ENCODE measurements around the gene CFAP58. TPM values are rescaled to one million over a fixed set of nuclear protein-coding genes. Genes with fewer than 3 reads are reported as not detected.
A peak's percentile ranks its signal among the peaks of the same experiment; 100 is the strongest.

The CFAP58 gene
- total RNA-seq, 2 experiments from 2014 or later, result not detected

- no peak overlapping the region for H3K27ac ChIP-seq (ENCODE audit: low read depth in 1 of 2, low read length in 2 of 2)
- intact Hi-C loops (cut with DNase I, micrococcal nuclease), result no loop called here
- Mint-ChIP-seq H3K9me3 (no peaks in the 10 kb centered on the region), H3K27ac (no peak overlapping the region), H3K27me3 (peaks cover 46% of the 10 kb centered on the region), H3K4me1 (ENCODE audit: low read depth) (peaks cover 4% of the 10 kb centered on the region), H3K4me3 (no peak overlapping the region), H3K36me3 (ENCODE audit: low read depth) (no peaks in the 10 kb centered on the region)
- H3K36me3 ChIP-seq (ENCODE audit: insufficient read depth, low read length), result no peaks in the 10 kb centered on the region
- ATAC-seq (ENCODE audit: poor library complexity) (no peak), DNase-seq (no peak)
- no peaks in the 10 kb centered on the region for H3K4me1 ChIP-seq (ENCODE audit: insufficient read depth, low read length)
- no peak for TF ChIP-seq CTCF (IDR thresholded peaks at IDR 0.05)
- ChIA-PET CTCF (no interaction called here), POLR2A (no interaction called here)
- no peak overlapping the region for H3K4me3 ChIP-seq (ENCODE audit: low read length)
- peaks cover 0 to 15% of the 10 kb centered on the region in 2 experiments for H3K27me3 ChIP-seq (ENCODE audit: control insufficient read depth in 1 of 2, insufficient read depth in 2 of 2, low read length in 2 of 2)
- H3K9me3 ChIP-seq (ENCODE audit: control insufficient read depth in 1 of 2, insufficient read depth in 1 of 2, low read length in 2 of 2), result no peaks in the 10 kb centered on the region
Measured at GRCh38 chr10:104393387-104393786, 39.8 kb downstream of the CFAP58 start.

GRCh38 chr10:104396581-104396980 lies 42.9 kb downstream of the CFAP58 start:
- ChIA-PET POLR2A (no interaction called here), CTCF (no interaction called here)
- intact Hi-C loops (cut with DNase I, micrococcal nuclease), result no loop called here
- Mint-ChIP-seq H3K4me3 (no peak overlapping the region), H3K4me1 (ENCODE audit: low read depth) (no peaks in the 10 kb centered on the region), H3K9me3 (no peaks in the 10 kb centered on the region), H3K36me3 (ENCODE audit: low read depth) (no peaks in the 10 kb centered on the region), H3K27me3 (peaks cover 64% of the 10 kb centered on the region), H3K27ac (no peak overlapping the region)
- DNase-seq (peak in 1 of 14 experiments; percentile 35), ATAC-seq (ENCODE audit: poor library complexity) (no peak)
- Histone ChIP-seq H3K27ac (ENCODE audit: low read depth in 1 of 2, low read length in 2 of 2) (no peak overlapping the region), H3K4me1 (ENCODE audit: insufficient read depth, low read length) (no peaks in the 10 kb centered on the region), H3K9me3 (ENCODE audit: control insufficient read depth in 1 of 2, insufficient read depth in 1 of 2, low read length in 2 of 2) (no peaks in the 10 kb centered on the region), H3K27me3 (ENCODE audit: control insufficient read depth in 1 of 2, insufficient read depth in 2 of 2, low read length in 2 of 2) (peaks cover 0 to 7% of the 10 kb centered on the region in 2 experiments), H3K36me3 (ENCODE audit: insufficient read depth, low read length) (no peaks in the 10 kb centered on the region), H3K4me3 (ENCODE audit: low read length) (no peak overlapping the region)
- no peak for TF ChIP-seq CTCF (IDR thresholded peaks at IDR 0.05)

- no peak for DNase-seq
- no peaks in the 10 kb centered on the region for H3K36me3 ChIP-seq (ENCODE audit: insufficient read depth, low read length)
- ATAC-seq (ENCODE audit: poor library complexity), result no peak
- intact Hi-C loops (cut with DNase I, micrococcal nuclease), result no loop called here
- no peak overlapping the region for H3K4me3 Mint-ChIP-seq
- H3K4me3 ChIP-seq (ENCODE audit: low read length), result no peak overlapping the region
- no peaks in the 10 kb centered on the region for H3K9me3 Mint-ChIP-seq
- H3K36me3 Mint-ChIP-seq (ENCODE audit: low read depth), result no peaks in the 10 kb centered on the region
- no peak for TF ChIP-seq CTCF (IDR thresholded peaks at IDR 0.05)
- ChIA-PET POLR2A (no interaction called here), CTCF (no interaction called here)
- no peaks in the 10 kb centered on the region for H3K4me1 ChIP-seq (ENCODE audit: insufficient read depth, low read length)
- H3K27me3 ChIP-seq (ENCODE audit: control insufficient read depth in 1 of 2, insufficient read depth in 2 of 2, low read length in 2 of 2), result peaks cover 3 to 16% of the 10 kb centered on the region in 2 experiments
- no peak overlapping the region for H3K27ac Mint-ChIP-seq
- peaks cover 46% of the 10 kb centered on the region for H3K27me3 Mint-ChIP-seq
- no peak overlapping the region for H3K27ac ChIP-seq (ENCODE audit: low read depth in 1 of 2, low read length in 2 of 2)
- no peaks in the 10 kb centered on the region for H3K4me1 Mint-ChIP-seq (ENCODE audit: low read depth)
- H3K9me3 ChIP-seq (ENCODE audit: control insufficient read depth in 1 of 2, insufficient read depth in 1 of 2, low read length in 2 of 2), result no peaks in the 10 kb centered on the region
Measured at GRCh38 chr10:104403636-104404035, 50.0 kb downstream of the CFAP58 start.
